Stimulated activated CD8-positive, alpha-beta memory T cell treated with anti-CD3 and anti-CD28 coated beads, Interleukin-7, amount 100 ng/mL, for 4 hours (primary cell): Measurements from ENCODE around the gene CSNK1G3.
"Not testable (repeated sequence)": the region's sequence is repeated elsewhere in the genome, so short reads cannot be mapped to it uniquely, and the experiment has no call there.

ENCODE experiments used
- DNase-seq, 2 donors: peaks; one replicate each; pipeline ENCODE4 v3.0.0-alpha.2; 2020; ENCODE audit warnings: low read depth in 2 of 2

The CSNK1G3 gene

DNA sequence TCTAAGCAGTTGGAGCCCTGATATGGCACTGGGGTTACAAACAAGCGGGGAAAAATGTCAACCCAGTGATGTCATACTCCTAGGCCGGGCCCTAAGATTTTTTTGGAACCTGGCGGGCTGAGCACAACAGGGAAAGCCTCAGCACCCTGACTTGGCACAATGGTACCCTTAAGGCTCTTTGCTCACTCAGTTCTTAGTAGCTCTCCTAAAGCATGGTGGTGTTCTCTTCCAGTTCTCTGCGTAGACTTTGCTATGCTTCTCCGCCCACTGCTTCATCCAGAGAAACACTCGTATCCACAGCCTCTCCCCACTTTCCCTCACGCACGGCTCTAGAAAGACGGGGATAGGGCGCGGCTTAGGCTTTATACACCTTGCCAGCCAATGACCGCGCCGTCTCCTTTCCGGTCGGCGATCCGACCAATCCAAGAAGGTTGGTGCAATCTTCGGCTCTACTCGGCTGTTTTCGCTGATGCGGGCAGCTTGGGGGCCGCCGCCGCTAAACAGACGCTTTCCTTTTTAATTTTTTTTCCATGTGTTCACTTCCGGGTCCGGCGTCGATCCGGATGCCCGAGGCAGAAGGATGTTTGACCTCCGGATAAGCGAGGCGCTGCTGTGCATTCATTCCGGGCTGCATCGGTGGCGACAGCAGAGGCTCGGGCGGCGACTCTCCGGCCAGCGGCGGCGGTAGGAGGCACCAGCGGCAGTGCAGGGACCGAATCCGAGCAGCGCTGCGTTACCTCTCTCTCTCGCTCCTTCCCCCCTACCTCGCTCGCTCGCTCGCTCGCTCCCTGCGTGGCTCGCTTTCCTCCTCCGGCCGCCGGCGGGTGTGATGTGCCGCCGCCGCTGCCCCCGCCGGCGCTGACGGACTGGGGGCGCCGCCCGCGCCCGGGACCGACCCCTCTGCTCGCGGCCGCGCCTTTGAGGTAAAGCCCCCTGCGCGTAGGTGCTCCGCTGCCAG is at the start of gene CSNK1G3:
Gene CSNK1G3 (plus strand): TSS at position 530 of the 958 bp plus-strand sequence. CDS start 33,487 bp downstream, outside the sequence.
- peak; percentile 84 to 85 for DNase-seq

DNA sequence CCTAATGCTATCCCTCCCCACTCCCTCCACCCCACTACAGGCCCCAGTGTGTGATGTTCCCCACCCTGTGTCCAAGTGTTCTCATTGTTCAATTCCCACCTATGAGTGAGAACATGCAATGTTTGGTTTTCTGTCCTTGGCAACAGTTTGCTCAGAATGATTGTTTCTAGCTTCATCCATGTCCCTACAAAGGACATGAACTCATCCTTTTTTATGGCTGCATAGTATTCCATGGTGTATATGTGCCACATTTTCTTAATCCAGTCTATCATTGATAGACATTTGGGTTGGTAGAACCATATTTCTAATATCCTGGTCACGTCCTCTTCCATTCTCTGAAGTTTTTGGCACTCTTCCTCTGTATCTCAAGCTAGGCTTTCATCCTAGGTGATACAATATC is 45.1 kb upstream of the CSNK1G3 start:
- DNase-seq = not testable (repeated sequence)

DNA sequence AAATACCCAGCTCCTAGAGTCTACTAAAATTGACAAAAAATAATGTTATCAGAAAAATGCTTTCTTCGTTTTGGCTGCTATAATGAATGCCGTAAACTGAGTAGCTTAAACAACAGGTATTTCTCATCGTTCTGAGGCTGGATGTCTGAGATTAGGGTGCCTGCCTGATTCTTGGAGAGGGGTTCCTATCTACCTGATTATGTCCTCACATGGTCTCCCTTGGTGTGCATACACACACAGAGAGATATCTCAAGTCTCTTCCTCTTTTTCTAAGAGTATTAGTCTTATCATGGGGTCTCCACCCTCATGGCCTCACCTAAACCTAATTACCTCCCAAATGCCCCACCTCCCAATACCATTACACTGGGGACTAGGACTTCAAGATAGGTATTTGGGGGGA is 40.6 kb upstream of the CSNK1G3 start:
- no peak for DNase-seq

DNA sequence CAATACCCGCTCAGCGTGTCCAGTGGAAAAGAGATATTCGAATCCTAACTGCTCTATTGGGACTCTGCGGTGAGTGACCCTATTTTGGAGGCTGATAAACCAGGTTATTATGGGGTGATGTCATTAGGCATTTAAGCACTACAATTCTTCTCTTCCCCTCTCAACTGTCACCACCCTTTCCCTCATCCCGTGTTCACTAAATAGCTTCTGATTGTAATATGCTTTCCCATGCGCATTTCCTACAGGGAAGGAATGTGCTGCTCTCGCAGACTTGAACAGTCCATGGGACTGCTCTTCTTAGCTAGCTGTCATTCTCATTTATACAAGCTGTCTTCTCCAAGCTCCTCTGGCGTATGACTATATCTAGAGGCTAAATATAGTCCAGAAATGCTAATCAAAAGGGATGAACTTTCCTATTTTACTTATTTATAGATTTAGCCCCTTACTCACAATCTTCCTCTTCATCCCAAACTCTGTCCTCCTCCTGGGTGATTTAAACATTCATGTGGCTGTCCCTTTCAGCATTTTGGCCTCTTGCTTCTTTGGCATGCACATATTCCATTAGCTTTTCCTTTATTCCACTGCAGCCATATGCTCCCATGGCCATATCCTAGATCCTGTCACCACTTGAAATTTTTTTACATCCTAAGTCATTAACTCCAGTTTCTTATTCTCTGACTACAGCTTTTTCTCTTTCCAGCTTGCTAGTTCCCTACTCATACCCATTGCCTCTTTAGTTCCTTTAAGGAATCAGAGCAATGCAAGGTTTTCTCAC is 39.6 kb upstream of the CSNK1G3 start:
- no peak for DNase-seq

DNA sequence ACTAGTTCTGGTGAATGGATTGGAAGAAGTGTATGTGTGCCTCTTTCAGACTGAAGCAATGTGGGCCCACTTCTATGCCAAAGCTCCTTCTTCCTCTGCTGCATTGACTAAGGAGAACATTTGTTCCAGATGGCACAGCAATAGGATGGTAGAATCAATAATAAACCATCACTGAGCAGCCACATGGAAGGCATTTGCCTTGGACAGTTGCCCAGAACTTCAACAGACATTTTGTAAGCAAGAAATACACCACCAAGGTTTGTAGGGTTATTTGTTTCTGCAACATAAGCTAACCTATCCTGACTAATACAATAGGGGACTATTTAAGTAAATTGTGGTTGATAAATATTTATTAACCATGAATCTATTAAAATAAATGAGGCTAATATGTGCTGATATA is 37.7 kb upstream of the CSNK1G3 start:
- no peak for DNase-seq

DNA sequence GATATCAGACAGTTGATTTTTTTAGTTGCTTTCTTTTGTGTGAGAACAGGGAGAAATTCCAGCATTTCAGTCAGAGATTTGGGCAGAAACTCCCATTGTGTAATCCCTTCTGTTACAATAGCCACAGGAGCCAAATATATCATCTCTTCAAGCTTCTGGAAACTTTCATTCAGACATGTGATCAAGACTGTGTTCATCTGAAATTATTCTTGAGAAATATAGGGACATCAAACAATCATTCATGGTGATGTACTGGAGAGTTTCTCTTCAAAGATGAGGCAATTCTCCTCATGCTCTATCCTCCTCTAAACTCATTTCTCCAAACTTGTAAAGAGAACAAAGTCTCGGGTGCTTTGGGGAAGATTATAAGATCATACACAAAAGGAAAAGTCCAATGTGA is 35.2 kb upstream of the CSNK1G3 start:
- no peak for DNase-seq

DNA sequence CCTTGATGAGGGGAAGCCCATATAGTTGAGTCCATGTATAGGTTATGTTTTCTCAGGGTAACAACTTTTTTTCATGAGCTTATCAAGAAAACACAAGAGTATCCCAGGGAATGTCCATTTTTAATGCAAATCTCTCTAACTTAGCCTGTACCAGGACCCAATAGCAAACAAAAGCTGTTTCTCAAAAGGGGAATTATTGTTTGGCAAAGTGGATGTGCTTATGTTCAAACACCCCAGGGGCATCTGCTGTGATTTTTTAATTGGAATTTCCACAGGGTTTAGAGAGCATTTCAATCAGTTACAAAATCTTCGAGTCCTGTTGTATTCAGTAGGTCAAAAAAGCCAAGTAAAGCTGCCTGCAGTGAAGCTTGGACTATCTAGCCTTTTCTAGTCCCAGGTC is 33.4 kb upstream of the CSNK1G3 start:
- no peak for DNase-seq

DNA sequence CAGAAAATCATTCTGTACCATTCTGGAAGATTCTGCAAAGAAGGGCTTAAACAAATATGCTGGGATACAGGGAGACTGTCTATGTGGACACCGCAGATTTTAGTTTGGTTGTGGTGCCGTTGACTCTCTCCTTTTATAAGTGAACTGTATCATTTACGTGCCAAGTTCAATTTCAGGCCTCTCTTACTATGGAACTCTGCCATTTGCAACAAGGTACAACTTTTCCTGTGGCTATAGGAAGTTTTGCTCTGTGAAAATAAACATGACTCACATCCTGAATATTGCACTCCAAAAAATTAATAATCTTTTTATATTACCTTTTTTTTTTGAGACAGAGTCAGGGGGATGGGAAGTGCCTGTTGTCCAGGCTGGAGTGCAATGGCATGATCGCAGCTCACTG is 29.7 kb upstream of the CSNK1G3 start:
- no peak for DNase-seq

DNA sequence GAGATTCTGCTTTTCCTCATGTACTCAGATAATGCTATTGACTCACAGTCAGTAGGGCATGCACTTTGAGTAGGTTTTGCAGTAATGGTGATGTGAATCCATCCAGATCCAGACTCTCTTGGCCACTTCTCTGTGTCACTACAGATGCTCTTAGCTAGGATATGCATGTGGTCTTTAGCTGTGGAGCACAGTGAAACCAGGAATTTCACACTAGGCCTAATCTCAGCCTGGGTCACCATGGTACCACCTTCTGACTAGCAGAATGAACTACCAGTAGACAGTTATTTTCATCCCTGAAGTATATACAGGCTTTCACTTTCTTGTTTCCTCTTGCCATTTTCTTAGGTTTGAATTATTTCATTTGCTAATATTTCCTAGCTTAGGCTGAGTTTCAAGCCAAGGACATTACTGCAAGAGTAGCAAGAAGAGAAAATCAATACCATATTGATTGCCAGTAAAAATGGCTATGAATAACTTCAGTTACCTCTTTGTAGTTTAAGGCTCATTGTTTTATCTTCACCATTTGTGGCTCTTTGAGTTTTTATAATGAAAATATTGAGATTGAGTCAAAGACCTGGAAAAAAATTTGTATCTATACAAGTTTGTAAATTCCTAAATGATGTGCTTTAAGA is 28.4 kb upstream of the CSNK1G3 start:
- DNase-seq = no peak

DNA sequence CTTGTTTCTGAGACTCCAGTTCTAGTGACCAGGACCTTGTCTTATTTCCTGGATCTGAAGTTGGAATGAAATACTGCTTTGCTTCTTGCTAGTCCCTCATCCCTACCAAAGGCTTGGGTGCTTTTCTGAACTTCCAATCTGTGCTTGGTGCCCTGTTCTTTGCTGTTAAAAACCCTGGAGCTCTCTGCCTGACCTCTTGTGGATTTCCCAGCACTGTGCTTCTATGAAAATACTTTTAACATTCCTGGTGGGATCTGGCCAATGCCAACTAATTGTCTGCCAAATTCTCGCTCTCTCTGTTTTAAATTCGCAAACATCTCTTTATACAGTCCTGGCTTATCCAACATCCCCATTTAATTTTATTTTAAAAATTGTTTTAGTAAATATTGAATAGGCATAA is 26.7 kb upstream of the CSNK1G3 start:
- DNase-seq = no peak

DNA sequence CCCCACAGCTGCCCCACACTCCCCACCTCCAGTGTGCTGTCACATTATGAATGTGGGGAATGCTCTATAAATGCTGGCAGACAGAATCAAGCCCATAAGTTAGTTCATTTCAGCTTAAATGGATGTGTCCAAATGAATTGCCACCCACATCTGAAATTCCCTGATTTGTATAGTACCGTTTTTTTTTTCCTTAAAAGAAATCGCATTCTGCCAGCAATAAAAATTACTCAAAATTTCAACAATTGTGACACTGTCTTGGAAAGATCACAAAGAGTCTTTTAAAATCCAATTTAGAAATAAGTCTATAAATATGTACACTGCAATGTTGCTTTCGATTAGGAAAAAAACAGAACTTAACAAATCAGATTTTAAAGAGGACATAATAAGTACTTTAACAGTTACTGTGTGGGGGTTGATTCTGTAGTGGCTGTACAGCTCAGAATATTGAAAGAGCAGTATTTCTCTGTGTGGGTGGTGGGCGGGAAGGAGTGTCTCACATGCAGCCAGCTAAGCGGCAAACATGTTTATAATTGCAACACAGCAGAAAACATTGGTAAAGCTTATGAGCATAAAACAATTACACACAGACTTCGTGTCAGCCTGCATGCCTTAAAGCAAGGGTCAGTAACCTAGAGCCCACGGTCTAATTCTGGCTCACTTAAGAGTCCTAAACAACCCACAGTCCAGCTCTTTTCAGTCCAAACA is 24.9 kb upstream of the CSNK1G3 start:
- DNase-seq = no peak

DNA sequence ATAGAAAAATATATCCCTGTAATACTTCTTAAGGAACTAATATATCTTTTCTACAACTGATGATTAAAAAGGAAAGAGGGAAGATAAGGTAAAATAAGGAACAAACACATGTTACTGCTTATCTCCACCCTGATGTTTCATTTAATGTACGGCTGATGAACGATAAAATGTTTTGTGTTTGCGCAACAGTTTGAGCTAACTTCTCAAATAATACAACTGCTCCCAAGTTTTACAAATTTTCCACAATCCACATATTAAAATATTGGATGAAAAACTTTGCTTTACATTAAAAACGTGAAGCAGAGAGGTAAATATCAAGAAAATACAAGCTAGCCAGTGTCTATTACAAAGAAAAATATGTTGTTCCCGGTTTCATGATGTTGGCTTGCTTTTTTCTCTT is 21.0 kb upstream of the CSNK1G3 start:
- DNase-seq = no peak

DNA sequence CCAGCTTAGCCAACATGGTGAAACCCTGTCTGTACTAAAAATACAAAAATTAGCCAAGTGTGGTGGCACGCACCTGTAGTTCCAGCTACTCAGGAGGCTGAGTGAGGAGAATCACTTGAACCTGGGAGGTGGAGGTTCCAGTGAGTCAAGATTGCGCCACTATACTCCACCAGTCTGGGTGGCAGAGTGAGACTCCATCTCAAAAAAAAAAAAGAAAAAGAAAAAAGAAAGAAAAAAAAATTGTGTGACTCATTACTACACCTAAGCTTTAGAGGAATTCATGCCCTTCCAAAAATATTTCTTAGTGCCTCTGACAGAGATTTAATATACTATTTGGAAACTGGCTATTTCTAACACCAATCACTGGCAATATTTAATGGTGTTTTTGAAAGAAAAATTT is 16.8 kb upstream of the CSNK1G3 start:
- not testable (repeated sequence) for DNase-seq

DNA sequence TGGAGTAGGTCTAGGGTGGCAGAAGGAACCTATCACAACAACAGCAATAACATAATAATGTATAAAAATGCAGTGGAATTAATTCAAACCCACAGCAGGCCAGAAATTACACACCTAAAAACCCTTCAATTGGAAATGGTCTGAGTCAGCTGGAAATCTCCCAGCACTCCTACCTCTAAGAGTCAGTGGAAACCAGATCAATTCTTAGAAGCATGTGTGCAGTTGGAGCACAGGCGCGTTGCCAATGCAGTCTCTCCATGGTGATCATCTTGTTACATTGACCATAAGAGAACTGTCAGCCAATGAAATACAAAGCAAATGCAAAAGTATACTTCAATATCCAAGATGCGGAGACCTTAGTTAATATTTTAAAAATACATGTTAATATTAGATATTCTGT is 15.1 kb upstream of the CSNK1G3 start:
- no peak for DNase-seq

DNA sequence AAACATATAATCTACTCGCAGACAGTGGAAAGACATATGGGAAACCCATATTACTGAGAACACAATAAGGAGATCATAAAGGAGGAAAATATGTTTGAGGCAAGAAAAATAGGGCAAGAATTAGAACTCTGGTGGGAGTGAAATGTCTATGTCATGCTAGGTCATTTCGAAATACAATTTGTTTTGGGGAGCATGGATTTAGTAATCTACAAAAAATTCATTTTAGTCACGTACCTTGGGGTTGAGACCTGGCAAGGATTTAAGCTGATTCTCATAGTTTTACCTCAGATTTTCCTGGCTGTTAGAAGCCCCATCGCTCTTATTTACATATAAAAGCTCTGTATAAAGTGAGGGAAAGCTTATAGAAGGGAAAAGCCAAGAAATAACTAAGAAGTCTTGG is 11.5 kb upstream of the CSNK1G3 start:
- DNase-seq = no peak

DNA sequence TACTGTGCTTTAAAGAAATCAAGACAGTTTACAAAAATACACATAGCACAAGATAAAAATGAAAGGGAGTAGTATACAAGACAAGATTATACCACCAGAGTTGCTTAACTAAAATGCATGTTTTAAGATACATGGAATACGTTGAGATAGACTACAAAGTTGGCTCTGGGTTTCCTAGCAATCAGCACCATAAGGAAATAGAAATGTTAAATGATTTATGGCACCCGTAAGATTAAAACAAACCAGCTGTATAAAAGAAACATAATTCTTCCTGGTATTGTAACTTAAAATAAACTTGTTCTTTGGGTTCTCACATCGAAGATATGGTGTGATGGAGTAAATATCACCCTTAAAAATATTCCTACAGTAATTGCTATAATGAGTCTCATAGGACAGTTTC is 9.9 kb upstream of the CSNK1G3 start:
- DNase-seq = no peak

DNA sequence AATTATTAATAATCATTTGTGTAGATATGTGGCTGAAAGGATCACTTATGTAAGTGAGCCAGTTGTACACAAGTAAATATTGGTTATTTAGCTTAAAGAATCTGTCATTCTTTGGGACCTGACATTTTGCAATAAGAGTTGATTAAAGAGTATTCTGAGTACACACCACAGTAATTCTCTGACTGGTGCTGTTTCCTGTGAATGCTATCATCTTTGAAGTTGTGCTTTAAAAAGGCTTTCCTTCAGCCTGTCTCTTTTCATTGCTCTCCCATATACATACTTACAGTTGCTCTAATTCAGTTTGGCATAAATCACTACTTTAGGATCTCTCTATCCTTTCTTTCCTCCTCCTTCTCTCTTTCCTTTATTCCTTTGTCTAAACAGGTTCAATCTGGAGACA is 8.7 kb upstream of the CSNK1G3 start:
- no peak for DNase-seq

DNA sequence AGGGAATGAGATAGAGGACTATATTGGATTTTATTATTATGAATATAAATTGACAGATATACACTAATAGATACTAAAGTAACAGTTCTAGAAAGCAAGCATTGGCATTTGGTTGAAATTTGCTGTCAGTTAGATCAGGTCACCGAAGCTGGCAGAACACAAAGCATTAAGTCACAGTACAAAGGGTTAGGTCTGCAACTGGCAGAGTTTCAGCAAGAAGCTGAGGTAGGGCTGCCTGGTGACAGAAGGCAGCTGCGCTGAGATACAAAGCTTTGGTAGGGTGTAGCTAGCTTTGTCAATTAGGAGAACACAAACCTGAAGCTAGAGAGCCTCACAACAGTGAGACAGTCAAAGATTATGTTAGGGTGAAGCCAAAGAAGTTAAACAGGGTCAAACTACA is 6.3 kb upstream of the CSNK1G3 start:
- no peak for DNase-seq

DNA sequence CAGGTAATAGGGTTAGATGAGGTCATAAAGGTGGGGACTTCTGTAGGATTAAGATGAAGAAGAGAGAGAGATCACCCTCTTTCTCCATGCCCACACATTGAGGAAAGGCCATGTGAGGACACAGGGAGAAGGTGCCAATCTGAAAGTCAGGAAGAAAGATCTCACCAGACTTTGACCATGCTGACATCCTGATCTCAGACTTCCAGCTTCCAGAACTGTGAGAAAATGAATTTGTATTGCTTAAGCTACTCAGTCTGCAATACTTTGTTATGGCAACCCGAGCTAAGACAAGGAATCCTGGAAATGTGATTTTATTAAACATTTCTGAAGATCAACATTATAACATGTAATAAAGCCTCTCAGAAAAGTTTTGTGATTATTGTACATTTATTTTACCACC is 3.5 kb upstream of the CSNK1G3 start:
- DNase-seq = no peak

DNA sequence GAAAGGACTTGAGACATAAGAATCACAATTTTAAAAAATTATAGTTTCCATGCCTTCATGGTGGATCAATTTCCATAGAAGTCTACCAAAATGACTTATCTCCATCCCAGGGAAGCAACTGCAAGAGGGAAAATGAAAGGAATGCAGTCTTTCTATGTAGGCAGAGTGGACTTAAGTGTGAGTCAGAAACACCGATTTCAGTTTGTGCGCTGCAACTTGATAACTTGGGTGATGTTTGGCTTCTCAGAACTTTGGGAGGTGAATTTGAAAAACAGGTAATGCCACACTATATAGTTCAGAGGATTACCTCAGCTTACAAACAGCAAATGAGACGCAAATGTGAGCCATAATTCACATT is 708 bp upstream of the CSNK1G3 start:
- no peak for DNase-seq

DNA sequence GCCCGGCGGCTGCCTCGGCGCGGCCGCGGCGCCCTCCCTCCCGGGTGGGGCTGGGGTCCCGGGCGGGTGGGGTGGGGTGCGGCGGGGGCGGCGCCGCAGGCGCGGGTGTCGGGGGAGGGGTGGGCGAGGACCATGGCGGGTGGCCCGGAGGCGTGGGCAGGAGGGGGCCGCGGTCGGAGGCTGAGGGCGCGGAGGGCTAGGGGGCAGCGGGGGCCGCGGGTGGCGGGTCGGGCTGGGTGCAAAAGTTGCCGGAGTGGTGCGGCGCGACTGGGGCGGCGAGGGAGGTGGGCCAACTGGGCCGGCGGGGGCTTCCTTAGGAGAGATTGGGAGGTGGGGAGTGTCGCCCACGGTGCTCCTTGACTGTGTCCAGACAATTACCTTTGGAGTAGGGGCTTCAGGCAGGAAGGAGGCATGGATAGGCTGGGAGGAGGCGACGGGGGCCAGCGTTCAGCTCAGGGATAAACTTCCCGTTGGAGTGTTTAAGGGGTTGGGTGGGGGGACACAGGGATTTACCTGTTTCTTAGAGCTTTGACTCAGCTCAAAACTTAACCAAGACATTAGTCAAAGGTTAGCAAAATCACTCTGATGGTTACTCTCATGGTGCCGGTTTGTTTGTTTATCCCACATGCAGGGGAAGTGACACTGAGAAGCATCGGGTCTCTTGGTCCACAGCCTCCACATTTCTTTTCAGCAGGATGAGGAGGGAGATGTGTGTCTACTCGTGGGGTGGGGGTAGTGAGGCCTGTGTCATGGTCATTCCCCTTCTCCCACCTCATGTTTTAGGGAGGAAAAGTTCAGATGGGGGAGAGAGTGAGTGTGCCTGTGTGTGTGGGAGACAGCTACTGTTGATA is 859 bp downstream of the CSNK1G3 start:
- DNase-seq = peak in 1 of 2 donors; percentile 26
